ENCODE data around the gene HDAC4. TPM values are rescaled to one million over a fixed set of nuclear protein-coding genes. Genes with fewer than 3 reads are reported as not detected.

Gene HDAC4
- total and polyA plus RNA-seq, 2 experiments from 2014 or later, result 9.3 to 10.8 TPM

DNA sequence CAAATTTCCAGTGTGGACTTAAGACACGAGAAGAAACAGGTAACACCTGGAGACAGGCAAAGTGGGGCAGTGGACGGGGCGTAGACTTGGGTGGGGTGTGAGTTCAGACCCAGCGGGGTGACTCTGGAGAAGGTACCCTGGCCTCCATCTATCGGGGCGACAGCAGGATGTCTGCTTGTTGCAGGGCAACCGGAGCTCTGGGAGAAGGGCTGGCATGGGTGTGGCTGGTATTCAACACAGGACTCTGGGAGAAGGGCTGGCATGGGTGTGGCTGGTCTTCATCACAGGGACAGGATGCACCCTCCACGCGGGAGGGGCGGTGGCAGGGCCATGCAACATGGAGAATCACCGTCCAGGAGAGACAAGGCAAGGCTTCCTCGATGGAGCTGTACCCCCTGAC is 198.5 kb downstream of the HDAC4 start:
- Histone ChIP-seq H3K27ac (no peak overlapping the region), H2AFZ (no peak overlapping the region)

DNA sequence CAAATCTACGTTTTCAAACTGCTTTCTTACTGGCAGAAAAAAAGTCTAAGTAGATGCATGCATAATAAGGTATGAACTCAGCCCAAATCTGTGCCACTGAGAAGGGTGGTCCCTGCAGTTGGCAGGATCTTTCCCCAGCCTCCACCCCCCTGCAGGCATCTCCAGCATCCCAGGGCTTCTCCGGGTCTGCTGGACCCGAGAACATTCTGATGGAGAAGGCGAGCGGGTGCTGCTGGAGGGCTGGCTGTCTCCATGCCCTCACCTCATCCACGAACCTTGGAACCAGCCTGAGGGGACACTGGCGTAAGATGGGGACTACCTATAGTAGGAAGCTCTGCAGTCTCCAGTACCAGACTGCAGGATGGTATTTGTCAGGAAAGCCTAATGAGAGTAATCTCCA is 198.9 kb downstream of the HDAC4 start:
- H3K27me3 ChIP-seq, result no peaks in the 10 kb centered on the region
- peaks cover 20% of the 10 kb centered on the region for H3K79me2 ChIP-seq
- H2AFZ ChIP-seq, result no peak overlapping the region
- WGBS (ENCODE audit: low lambda C conversion rate, missing lambda C conversion rate), result 91% methylated on average over 7 of the region's 7 CpGs
- no peak for TF ChIP-seq EZH2phosphoT487 (IDR thresholded peaks at IDR 0.05; ENCODE audit: low read depth, severe bottlenecking, unreplicated experiment)
- TF ChIP-seq, protein P1, sequence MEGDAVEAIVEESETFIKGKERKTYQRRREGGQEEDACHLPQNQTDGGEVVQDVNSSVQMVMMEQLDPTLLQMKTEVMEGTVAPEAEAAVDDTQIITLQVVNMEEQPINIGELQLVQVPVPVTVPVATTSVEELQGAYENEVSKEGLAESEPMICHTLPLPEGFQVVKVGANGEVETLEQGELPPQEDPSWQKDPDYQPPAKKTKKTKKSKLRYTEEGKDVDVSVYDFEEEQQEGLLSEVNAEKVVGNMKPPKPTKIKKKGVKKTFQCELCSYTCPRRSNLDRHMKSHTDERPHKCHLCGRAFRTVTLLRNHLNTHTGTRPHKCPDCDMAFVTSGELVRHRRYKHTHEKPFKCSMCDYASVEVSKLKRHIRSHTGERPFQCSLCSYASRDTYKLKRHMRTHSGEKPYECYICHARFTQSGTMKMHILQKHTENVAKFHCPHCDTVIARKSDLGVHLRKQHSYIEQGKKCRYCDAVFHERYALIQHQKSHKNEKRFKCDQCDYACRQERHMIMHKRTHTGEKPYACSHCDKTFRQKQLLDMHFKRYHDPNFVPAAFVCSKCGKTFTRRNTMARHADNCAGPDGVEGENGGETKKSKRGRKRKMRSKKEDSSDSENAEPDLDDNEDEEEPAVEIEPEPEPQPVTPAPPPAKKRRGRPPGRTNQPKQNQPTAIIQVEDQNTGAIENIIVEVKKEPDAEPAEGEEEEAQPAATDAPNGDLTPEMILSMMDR (IDR thresholded peaks at IDR 0.05; ENCODE audit: poor library complexity), result no peak
- no peak for TF ChIP-seq EZH2 (IDR thresholded peaks at IDR 0.05; ENCODE audit: borderline replicate concordance)
- H3K27ac ChIP-seq, result no peak overlapping the region
- H3K4me1 ChIP-seq (ENCODE audit: insufficient read depth), result no peaks in the 10 kb centered on the region
- H3K4me2 ChIP-seq, result no peak overlapping the region
- no peaks in the 10 kb centered on the region for H3K36me3 ChIP-seq (replicated peaks; ENCODE audit: insufficient read depth, low read depth)
- H4K20me1 ChIP-seq (ENCODE audit: insufficient read depth, poor library complexity, severe bottlenecking), result peaks cover 3% of the 10 kb centered on the region
- H3K4me3 ChIP-seq, result no peak overlapping the region
- no peak for DNase-seq (ENCODE audit: low spot score)
- H3K9me3 ChIP-seq (ENCODE audit: low read depth), result no peaks in the 10 kb centered on the region
- H3K9me2 ChIP-seq (replicated peaks; ENCODE audit: insufficient read depth), result no peaks in the 10 kb centered on the region

More for the DNA sequence above, 198.5 kb downstream of the HDAC4 start:
- H3K4me2 ChIP-seq, result no peak overlapping the region
- 96% methylated on average over 12 of the region's 12 CpGs for WGBS (ENCODE audit: low lambda C conversion rate, missing lambda C conversion rate)
- no peak for DNase-seq (ENCODE audit: low spot score)
- no peaks in the 10 kb centered on the region for H3K27me3 ChIP-seq
- TF ChIP-seq EZH2 (IDR thresholded peaks at IDR 0.05; ENCODE audit: borderline replicate concordance) (no peak), EZH2phosphoT487 (IDR thresholded peaks at IDR 0.05; ENCODE audit: low read depth, severe bottlenecking, unreplicated experiment) (no peak)
- TF ChIP-seq, protein P1 (IDR thresholded peaks at IDR 0.05; ENCODE audit: poor library complexity), result no peak
- H3K36me3 ChIP-seq (replicated peaks; ENCODE audit: insufficient read depth, low read depth), result no peaks in the 10 kb centered on the region
- no peaks in the 10 kb centered on the region for H3K9me2 ChIP-seq (replicated peaks; ENCODE audit: insufficient read depth)
- no peaks in the 10 kb centered on the region for H3K4me1 ChIP-seq (ENCODE audit: insufficient read depth)
- H4K20me1 ChIP-seq (ENCODE audit: insufficient read depth, poor library complexity, severe bottlenecking), result peaks cover 3% of the 10 kb centered on the region
- H3K79me2 ChIP-seq, result peaks cover 24% of the 10 kb centered on the region
- no peaks in the 10 kb centered on the region for H3K9me3 ChIP-seq (ENCODE audit: low read depth)
- no peak overlapping the region for H3K4me3 ChIP-seq

DNA sequence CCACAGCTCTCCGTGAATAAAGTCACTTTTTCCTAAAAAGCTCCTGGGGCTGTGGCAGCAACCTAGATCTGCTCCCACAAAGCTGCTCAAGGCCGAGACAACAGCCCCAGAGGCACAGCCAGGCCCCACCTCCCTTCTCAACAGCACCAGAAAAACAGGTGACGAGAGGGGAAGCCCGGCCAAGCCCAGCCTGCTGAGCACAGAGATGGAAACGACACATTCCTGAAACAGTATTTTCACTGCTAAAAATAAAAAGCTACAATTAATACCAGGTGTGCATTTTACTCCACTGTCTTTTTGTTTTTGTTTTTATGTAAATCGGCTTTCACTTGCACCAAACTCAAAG is 199.3 kb downstream of the HDAC4 start:
- Histone ChIP-seq H3K27me3 (no peaks in the 10 kb centered on the region), H3K27ac (no peak overlapping the region), H3K79me2 (peaks cover 17% of the 10 kb centered on the region), H3K4me3 (no peak overlapping the region), H2AFZ (no peak overlapping the region), H3K4me2 (no peak overlapping the region), H4K20me1 (ENCODE audit: insufficient read depth, poor library complexity, severe bottlenecking) (peaks cover 3% of the 10 kb centered on the region), H3K4me1 (ENCODE audit: insufficient read depth) (no peaks in the 10 kb centered on the region), H3K9me2 (replicated peaks; ENCODE audit: insufficient read depth) (no peaks in the 10 kb centered on the region), H3K9me3 (ENCODE audit: low read depth) (no peaks in the 10 kb centered on the region), H3K36me3 (replicated peaks; ENCODE audit: insufficient read depth, low read depth) (no peaks in the 10 kb centered on the region)
- WGBS (ENCODE audit: low lambda C conversion rate, missing lambda C conversion rate), result 68% methylated on average over 6 of the region's 6 CpGs
- TF ChIP-seq EZH2 (IDR thresholded peaks at IDR 0.05; ENCODE audit: borderline replicate concordance) (no peak), EZH2phosphoT487 (IDR thresholded peaks at IDR 0.05; ENCODE audit: low read depth, severe bottlenecking, unreplicated experiment) (no peak)
- TF ChIP-seq, protein P1 (IDR thresholded peaks at IDR 0.05; ENCODE audit: poor library complexity), result no peak
- no peak for DNase-seq (ENCODE audit: low spot score)
